ENCODE measurements around the gene PPARGC1A.

GRCh38 chr4:23902222-23902804 is 12.5 kb upstream of the PPARGC1A start:
- TF ChIP-seq CTCF (conservative IDR thresholded peaks at IDR 0.05 in 1 of 2, IDR thresholded peaks at IDR 0.05 in 1 of 2; ENCODE audit: extremely low read depth in 1 of 2, insufficient read depth in 1 of 2, low read depth in 1 of 2, low read length in 2 of 2) (no peak), EZH2 (IDR thresholded peaks at IDR 0.05; ENCODE audit: borderline replicate concordance, low read length) (no peak)

Data from mammary epithelial cell (primary cell).